PC-9 (cell line): ENCODE measurements around the gene ARHGDIA. TPM values are rescaled to one million over a fixed set of nuclear protein-coding genes. Genes with fewer than 3 reads are reported as not detected.

Experiments
- BruUV-seq: library from RNA; stranded (reverse); fragments of 400-500 nt; replicated peaks from 2 replicates; lab custom pipeline; 2021; lab: Mats Ljungman, UMichigan
- CTCF ChIA-PET: fragments of 300-600 bp; sonication (Branson Sonifier 250); formaldehyde crosslinking; loops from one replicate; lab custom pipeline; 2022; ENCODE audit warnings: antibody characterized with exemption; lab: Charles Lee
- POLR2A ChIA-PET: fragments of 300-600 bp; sonication (Branson Sonifier 250); formaldehyde crosslinking; loops from one replicate; lab custom pipeline; 2022; ENCODE audit warnings: antibody characterized with exemption; ENCODE audit not compliant: unreplicated experiment; lab: Charles Lee
- DNase-seq, 2 experiments: peaks; one replicate each; pipeline versions ENCODE4 v3.0.0 to v3.0.0-alpha.2; 2015 to 2022; ENCODE audit warnings: mixed read lengths in 1 of 2
- H2AFZ ChIP-seq: fragments of 200-600 bp; sonication (generic); 2 replicates; pipeline ENCODE4 v1.8.1; 2017; ENCODE audit warnings: antibody characterized with exemption
- H3F3A ChIP-seq: fragments of 200-600 bp; sonication (generic); 2 replicates; pipeline ENCODE4 v1.8.1; 2017; ENCODE audit warnings: antibody characterized with exemption, mild to moderate bottlenecking, low read depth; ENCODE audit not compliant: insufficient read depth
- H3K27ac ChIP-seq: fragments of 200-600 bp; sonication (generic); 2 replicates; pipeline ENCODE4 v1.6.1; 2016; ENCODE audit warnings: mixed run types
- H3K27me3 ChIP-seq: fragments of 200-600 bp; sonication (generic); 2 replicates; pipeline ENCODE4 v1.6.1; 2016; ENCODE audit warnings: low read depth, mixed run types; ENCODE audit not compliant: insufficient read depth
- H3K36me3 ChIP-seq: fragments of 200-600 bp; sonication (generic); 2 replicates; pipeline ENCODE4 v1.6.1; 2016; ENCODE audit warnings: low read depth, mixed run types
- H3K4me1 ChIP-seq: fragments of 200-600 bp; sonication (generic); replicated peaks from 2 replicates; pipeline ENCODE4 v1.6.1; 2016; ENCODE audit warnings: mixed run types; ENCODE audit not compliant: insufficient read depth
- H3K4me2 ChIP-seq: fragments of 200-600 bp; sonication (generic); 2 replicates; pipeline ENCODE4 v1.6.1; 2017; ENCODE audit warnings: mixed run types
- H3K4me3 ChIP-seq: fragments of 200-600 bp; sonication (generic); 2 replicates; pipeline ENCODE4 v1.6.1; 2016; ENCODE audit warnings: mixed run types
- H3K79me2 ChIP-seq: fragments of 200-600 bp; sonication (generic); 2 replicates; pipeline ENCODE4 v1.6.1; 2017; ENCODE audit warnings: low read depth, mixed run types
- H3K9me2 ChIP-seq: fragments of 200-600 bp; sonication (generic); 2 replicates; pipeline ENCODE4 v1.8.1; 2017; ENCODE audit warnings: mild to moderate bottlenecking; ENCODE audit not compliant: insufficient read depth
- H3K9me3 ChIP-seq: fragments of 200-600 bp; sonication (generic); 2 replicates; pipeline ENCODE4 v1.8.1; 2016; ENCODE audit warnings: low read depth; ENCODE audit not compliant: insufficient read depth
- H4K20me1 ChIP-seq: fragments of 200-600 bp; sonication (generic); 2 replicates; pipeline ENCODE4 v1.8.1; 2017; ENCODE audit not compliant: insufficient read depth
- CTCF ChIP-seq: fragments of 200-600 bp; sonication (generic); conservative IDR thresholded peaks from 2 replicates; pipeline ENCODE4 v1.6.1; 2017; ENCODE audit warnings: mixed run types, antibody characterized with exemption, mild to moderate bottlenecking, moderate library complexity
- EZH2 ChIP-seq: fragments of 200-600 bp; sonication (generic); IDR thresholded peaks from 2 replicates; pipeline ENCODE4 v1.8.0; 2017; ENCODE audit warnings: antibody characterized with exemption, low read depth
- intact Hi-C: fragments of 100-400 bp; cut with micrococcal nuclease; formaldehyde crosslinking; loops from one replicate; pipeline ENCODE4 v1.10.0; 2022; ENCODE audit not compliant: unreplicated experiment
- total RNA-seq: library from RNA; stranded (reverse); gene quantifications from 2 replicates; pipeline ENCODE4 v1.2.3, GENCODE V29; 2021

The ARHGDIA gene
- total RNA-seq, 1 experiment from 2014 or later, result 309 TPM

- DNase-seq, result no peak
Measured at GRCh38 chr17:81858170-81858966, 12.8 kb downstream of the ARHGDIA start.

GRCh38 chr17:81854974-81855774 is 16.0 kb downstream of the ARHGDIA start:
- Histone ChIP-seq H3K4me1 (no peaks in the 10 kb centered on the region), H2AFZ (no peak overlapping the region), H4K20me1 (peaks cover 22% of the 10 kb centered on the region), H3F3A (no peaks in the 10 kb centered on the region), H3K9me2 (no peaks in the 10 kb centered on the region), H3K4me3 (no peak overlapping the region), H3K27me3 (no peaks in the 10 kb centered on the region), H3K27ac (no peak overlapping the region), H3K4me2 (no peak overlapping the region), H3K36me3 (no peaks in the 10 kb centered on the region), H3K79me2 (peaks cover 41% of the 10 kb centered on the region), H3K9me3 (no peaks in the 10 kb centered on the region)
- BruUV-seq, result no TSS peak
- DNase-seq, result no peak
- intact Hi-C loops, result no loop called here
- TF ChIP-seq EZH2, result no peak
- POLR2A ChIA-PET, result interaction anchor here (0.5 to 0.7 kb wide), 4 partner anchors 31 to 140 kb away, joined by 3 to 18 read pairs (median 4); no protein-coding TSS in a partner anchor
- CTCF ChIA-PET, result interaction anchor here (0.6 to 0.7 kb wide), 2 partner anchors 8 to 116 kb away, joined by 3 to 5 read pairs; no protein-coding TSS in a partner anchor

More at GRCh38 chr17:81858170-81858966, 12.8 kb downstream of the ARHGDIA start:
- Histone ChIP-seq H3K4me2 (peak overlapping the region; percentile 94), H3K9me2 (no peaks in the 10 kb centered on the region), H3K4me3 (no peak overlapping the region; the same call in 1 of the 2 replicates), H4K20me1 (peaks cover 25% of the 10 kb centered on the region), H3K9me3 (no peaks in the 10 kb centered on the region), H3K4me1 (no peaks in the 10 kb centered on the region), H3F3A (peaks cover 8% of the 10 kb centered on the region; the same call in 1 of the 2 replicates), H3K27me3 (no peaks in the 10 kb centered on the region), H3K27ac (no peak overlapping the region), H2AFZ (no peak overlapping the region), H3K36me3 (peaks cover 7% of the 10 kb centered on the region; the same call in 1 of the 2 replicates), H3K79me2 (peaks cover 61% of the 10 kb centered on the region)
- POLR2A ChIA-PET, result no interaction called here
- intact Hi-C loops, result no loop called here
- CTCF ChIA-PET, result interaction anchor here (0.5 kb wide), 1 partner anchor 636 kb away, joined by 15 read pairs; the partner anchor contains the start of gene CEP131
- TF ChIP-seq EZH2 (no peak), CTCF (no peak)
- BruUV-seq, result no TSS peak

DNA sequence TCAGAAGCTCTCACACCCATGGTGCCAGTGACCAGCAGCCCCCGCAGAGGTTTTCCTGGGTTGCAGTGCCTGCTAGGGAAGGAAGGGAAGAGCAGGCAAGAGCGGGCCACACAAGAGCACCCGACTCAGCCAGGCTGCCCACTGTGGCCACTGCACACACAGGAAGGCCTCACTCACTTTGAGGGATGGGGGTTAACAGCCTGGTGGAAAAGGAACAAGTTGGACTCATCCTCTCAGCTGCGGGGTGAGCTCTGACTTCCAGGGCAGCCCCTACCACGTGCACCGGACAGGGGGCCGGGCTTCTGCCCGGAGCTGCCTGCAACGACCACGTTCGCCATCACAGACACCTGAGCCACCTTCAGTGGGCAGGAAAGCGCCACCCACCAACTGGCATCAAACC is 18.9 kb downstream of the ARHGDIA start:
- Histone ChIP-seq H3F3A (no peaks in the 10 kb centered on the region; the same call in 1 of the 2 replicates), H3K4me1 (no peaks in the 10 kb centered on the region), H3K4me2 (no peak overlapping the region), H3K4me3 (no peak overlapping the region), H4K20me1 (peaks cover 10% of the 10 kb centered on the region), H3K27ac (no peak overlapping the region), H3K9me2 (no peaks in the 10 kb centered on the region), H3K27me3 (no peaks in the 10 kb centered on the region), H3K36me3 (no peaks in the 10 kb centered on the region), H2AFZ (no peak overlapping the region), H3K79me2 (peaks cover 13% of the 10 kb centered on the region; the same call in 1 of the 2 replicates), H3K9me3 (no peaks in the 10 kb centered on the region)
- CTCF ChIA-PET, result no interaction called here
- POLR2A ChIA-PET, result interaction anchor here (0.6 kb wide), 1 partner anchor 30 kb away, joined by 7 read pairs; no protein-coding TSS in a partner anchor
- no peak for DNase-seq
- no peak for TF ChIP-seq EZH2
- no peak for TF ChIP-seq CTCF
- BruUV-seq, result no TSS peak
- intact Hi-C loops, result no loop called here
